ENCODE measurements around the gene GLIPR2.

GLIPR2 gene

DNA sequence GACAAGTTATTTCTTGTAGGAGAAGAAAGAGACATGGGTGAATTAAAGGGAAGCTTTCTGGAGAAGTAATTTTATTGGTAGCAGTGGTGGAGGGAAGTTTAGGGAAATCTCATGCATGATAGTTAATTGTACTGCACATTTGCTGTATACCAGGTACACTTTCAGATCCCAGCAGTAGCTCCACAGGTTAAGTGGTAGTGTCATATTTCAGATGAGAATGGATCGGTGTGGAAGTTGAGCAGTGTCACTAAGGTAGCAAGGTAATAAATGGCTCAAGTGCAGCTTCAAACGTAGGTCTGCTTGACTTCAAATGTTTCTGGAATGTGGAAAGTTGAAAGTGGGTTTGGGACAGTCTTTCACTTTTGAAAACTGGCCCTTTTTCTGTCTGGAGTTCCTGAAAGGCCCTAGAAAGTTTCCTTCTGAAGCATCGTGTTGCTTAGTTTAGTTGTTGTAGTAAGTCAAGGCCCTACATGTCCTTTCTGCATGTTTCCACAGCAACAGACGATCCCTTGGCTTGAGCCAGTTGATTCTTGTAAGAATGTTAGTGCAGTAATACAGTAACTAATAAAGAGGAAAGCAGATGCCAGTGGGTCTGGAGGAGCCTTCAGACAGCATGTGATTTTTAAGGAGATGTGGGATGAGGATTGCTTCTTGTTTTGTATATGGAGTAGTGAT lies 57.9 kb downstream of the GLIPR2 start:
- no peak for DNase-seq (ENCODE audit: low spot score)

DNA sequence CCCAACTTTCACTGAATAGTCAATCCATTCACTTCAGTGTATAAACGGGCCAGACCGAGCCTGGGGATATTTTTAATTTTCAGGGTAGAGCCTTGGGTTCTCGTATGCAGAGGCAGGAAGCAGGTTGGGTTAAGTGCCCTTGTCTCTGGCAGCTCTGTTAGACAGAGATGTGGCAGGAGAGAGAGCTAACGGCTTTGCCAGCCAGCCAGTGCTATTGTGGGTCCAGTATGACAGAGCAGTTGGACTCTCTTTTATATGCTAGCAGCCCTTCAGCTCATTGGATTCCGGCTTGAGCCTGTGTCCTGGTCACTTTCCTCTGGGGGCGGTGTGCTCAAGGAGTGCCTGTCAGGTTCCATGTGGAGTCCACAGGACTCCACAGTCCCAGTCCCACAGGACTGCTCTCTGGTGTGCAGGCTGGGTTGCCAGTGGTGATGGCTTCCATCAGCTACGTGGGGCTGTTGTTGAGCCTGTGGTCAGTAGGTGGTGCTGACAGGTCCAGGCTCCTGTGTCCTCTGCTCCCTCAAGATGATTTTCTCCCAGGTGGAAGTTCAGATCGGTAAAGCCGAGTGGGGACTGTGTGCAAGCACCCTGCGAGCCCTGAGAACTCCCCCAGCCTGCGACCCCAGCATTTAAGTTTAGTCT lies 68.5 kb downstream of the GLIPR2 start:
- no peak for DNase-seq (ENCODE audit: low spot score)

DNA sequence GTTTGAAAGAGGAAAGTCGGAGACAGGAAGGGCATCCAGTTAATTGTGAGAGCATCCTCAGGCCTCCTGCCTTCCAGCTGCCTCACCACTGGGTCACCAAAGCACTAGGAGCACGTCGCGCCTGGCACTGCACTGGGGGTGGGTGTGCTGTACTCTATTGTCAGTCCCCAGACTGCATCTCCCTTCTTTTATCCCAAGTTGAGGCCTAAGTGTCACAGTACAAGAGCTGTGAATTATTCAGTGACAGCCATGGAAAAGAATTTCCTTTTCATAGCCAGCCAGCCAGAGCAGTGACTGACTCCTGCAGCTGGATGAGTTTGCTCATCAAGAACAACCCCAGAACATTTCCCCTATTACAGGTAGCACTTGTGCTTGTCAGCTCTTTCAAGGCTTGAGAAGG lies 70.5 kb downstream of the GLIPR2 start:
- no peak for DNase-seq (ENCODE audit: low spot score)

DNA sequence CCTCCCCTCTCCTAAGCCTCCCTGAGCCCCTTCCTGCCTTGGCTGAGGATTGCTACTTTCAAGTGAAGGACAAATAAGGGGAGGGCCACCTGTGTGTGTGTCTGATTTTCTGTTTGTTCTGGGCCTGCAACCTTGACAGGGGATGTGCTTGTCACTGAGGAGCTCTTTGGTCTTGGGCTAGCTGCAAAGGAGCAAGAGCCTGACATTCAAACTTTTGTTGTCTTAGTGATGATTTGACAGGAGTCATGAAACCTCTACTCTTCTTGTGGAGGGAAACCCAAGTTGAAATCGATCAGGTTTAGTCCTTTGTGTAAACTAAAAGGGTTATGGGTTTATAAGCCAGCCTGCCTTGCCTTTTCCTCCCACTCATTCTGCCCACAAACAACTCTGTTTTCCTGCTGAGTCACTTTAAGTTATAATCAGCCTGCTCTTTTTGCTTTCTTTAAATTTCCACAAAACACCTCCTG lies 71.0 kb downstream of the GLIPR2 start:
- DNase-seq (ENCODE audit: low spot score) = no peak

- DNase-seq (ENCODE audit: low spot score) = no peak
Observed at GRCh38 chr9:36208521-36209253, 72.2 kb downstream of the GLIPR2 start.

DNA sequence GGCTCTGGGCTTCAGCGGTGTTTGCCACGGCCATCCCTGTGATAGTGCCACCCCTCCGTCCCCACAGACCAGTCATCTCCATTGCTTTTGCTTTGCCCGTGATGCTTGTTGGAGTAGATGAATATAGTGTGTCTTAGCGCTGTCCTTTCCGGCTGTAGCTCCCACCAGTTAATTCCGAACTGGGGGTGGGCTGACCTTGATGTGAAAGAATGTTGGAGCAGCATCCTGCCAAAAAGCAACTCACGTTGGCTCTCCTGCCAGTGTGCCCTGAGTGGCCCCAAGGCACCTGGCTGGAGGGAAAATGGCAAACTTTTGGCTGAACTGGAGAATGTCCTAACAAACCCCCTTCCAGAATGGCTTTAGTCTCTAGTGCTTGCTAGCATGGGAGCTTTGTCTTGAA lies 74.2 kb downstream of the GLIPR2 start:
- no peak for DNase-seq (ENCODE audit: low spot score)

- DNase-seq (ENCODE audit: low spot score) = no peak
Observed at GRCh38 chr9:36211510-36211909, 75.0 kb downstream of the GLIPR2 start.

DNA sequence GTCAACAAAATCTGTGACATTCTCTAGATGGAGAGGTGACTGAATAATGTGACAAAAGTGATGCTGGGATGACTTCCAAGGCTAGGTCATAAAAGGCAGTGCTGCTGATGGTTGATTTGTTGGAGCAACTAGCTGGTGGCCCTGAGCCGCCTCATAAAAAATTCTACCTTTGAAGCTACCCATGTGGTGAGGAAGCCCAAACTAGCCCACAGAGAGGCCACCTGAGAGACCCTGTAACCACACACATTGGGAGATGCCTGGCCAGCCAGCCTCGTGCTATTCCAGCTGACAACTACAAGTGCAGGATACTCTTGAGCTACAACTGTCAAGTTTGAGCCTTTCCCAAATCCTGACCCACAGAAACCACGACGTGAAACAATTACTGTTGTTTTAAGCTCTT lies 76.9 kb downstream of the GLIPR2 start:
- no peak for DNase-seq (ENCODE audit: low spot score)

Measured in CD4-positive, alpha-beta T cell treated with Interleukin-6 at 100 ng/mL for 8 hours (primary cell).